Central memory CD8-positive, alpha-beta T cell (primary cell): Measurements from ENCODE around the gene GPR22.

Experiments
- ATAC-seq: fragments of 150-1000 bp; cut with Tn5 transposase; replicated peaks from 2 replicates; pipeline ENCODE4 v1.10.0; 2022; ENCODE audit warnings: mild to moderate bottlenecking, moderate FRiP score, moderate number of reproducible peaks; ENCODE audit not compliant: poor library complexity, severe bottlenecking; ENCODE audit errors: extremely low read depth
- DNase-seq, 2 donors: peaks; one replicate each; pipeline ENCODE4 v3.0.0; 2021; ENCODE audit warnings: low spot score in 2 of 2
- H3K27ac Mint-ChIP-seq: one replicate; pipeline ENCODE4 v1.8.0; 2022; ENCODE audit warnings: low read depth, mild to moderate bottlenecking, moderate library complexity, mixed read lengths
- H3K27me3 Mint-ChIP-seq: one replicate; pipeline ENCODE4 v1.8.0; 2022; ENCODE audit warnings: mixed read lengths
- H3K36me3 Mint-ChIP-seq: one replicate; pipeline ENCODE4 v1.8.0; 2022; ENCODE audit warnings: mild to moderate bottlenecking, moderate library complexity, mixed read lengths; ENCODE audit not compliant: insufficient read depth
- H3K4me1 Mint-ChIP-seq: one replicate; pipeline ENCODE4 v1.8.0; 2022; ENCODE audit warnings: mixed read lengths
- H3K4me3 Mint-ChIP-seq: one replicate; pipeline ENCODE4 v1.8.0; 2022; ENCODE audit warnings: mild to moderate bottlenecking, moderate library complexity, mixed read lengths
- H3K9me3 Mint-ChIP-seq: one replicate; pipeline ENCODE4 v1.8.0; 2022; ENCODE audit warnings: mixed read lengths

Gene GPR22, protein sequence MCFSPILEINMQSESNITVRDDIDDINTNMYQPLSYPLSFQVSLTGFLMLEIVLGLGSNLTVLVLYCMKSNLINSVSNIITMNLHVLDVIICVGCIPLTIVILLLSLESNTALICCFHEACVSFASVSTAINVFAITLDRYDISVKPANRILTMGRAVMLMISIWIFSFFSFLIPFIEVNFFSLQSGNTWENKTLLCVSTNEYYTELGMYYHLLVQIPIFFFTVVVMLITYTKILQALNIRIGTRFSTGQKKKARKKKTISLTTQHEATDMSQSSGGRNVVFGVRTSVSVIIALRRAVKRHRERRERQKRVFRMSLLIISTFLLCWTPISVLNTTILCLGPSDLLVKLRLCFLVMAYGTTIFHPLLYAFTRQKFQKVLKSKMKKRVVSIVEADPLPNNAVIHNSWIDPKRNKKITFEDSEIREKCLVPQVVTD

GRCh38 chr7:107469929-107470328 is at the start of gene GPR22:
GPR22 (plus strand) TSS chr7:107470057; CDS start chr7:107474061, 4,004 bp downstream.
- Mint-ChIP-seq H3K9me3 (no peaks in the 10 kb centered on the region), H3K4me3 (no peak within 1 kb of the TSS), H3K36me3 (no peaks in the 10 kb centered on the region), H3K4me1 (peaks cover 5% of the 10 kb centered on the region), H3K27ac (no peak within 1 kb of the TSS), H3K27me3 (no peaks in the 10 kb centered on the region)
- DNase-seq, result no peak
- ATAC-seq, result no peak

DNA sequence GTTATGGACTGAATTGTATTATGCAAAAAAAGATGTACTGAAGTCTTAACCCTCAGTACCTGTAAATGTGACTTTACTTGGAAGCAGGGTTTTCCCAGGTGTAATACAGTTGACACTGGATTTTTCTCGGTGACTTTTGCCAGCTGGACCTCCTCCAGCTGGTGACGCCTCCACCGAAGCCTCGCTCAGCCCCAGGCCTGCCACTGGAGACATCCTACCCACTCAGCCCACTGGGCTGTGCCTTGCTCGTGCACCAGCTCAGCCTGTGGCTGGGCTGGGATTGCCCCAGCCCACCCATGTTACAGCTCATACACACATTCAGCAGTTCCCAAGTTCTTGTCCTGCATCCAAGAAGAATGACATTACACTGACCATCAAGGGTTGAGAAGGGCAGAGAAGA is 42.4 kb upstream of the GPR22 start:
- Mint-ChIP-seq H3K4me3 (no peak overlapping the region), H3K4me1 (peaks cover 22% of the 10 kb centered on the region), H3K27me3 (no peaks in the 10 kb centered on the region)

DNA sequence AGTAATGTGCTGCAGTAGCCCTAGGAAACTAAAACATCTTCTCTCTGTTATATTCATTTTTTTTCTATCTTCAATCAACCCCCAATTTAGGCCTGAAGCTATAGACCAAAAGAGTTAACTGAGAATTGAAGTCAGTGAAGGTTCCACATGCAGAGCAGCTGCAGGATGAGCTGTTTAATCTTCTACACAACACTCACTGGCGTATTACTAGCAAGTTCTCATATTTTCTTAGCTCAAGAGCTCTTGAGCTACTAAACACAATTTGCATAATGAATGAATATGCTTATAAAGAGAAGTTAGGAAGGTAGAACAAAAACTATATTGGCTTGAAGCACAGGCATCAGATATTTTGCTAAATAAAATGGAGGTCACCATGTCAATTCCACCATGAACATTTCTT is 41.2 kb upstream of the GPR22 start:
- Mint-ChIP-seq H3K4me3 (no peak overlapping the region), H3K9me3 (no peaks in the 10 kb centered on the region), H3K27ac (no peak overlapping the region), H3K4me1 (peaks cover 17% of the 10 kb centered on the region), H3K27me3 (no peaks in the 10 kb centered on the region), H3K36me3 (no peaks in the 10 kb centered on the region)
- ATAC-seq (no peak), DNase-seq (no peak)

More for the DNA sequence above, 42.4 kb upstream of the GPR22 start:
- Mint-ChIP-seq H3K9me3 (no peaks in the 10 kb centered on the region), H3K36me3 (no peaks in the 10 kb centered on the region), H3K27ac (no peak overlapping the region)
- DNase-seq (no peak), ATAC-seq (no peak)

GRCh38 chr7:107430057-107430456 is 39.8 kb upstream of the GPR22 start:
- DNase-seq (no peak), ATAC-seq (no peak)
- no peak overlapping the region for H3K4me3 Mint-ChIP-seq
- H3K4me1 Mint-ChIP-seq, result peaks cover 15% of the 10 kb centered on the region
- H3K36me3 Mint-ChIP-seq, result no peaks in the 10 kb centered on the region
- H3K9me3 Mint-ChIP-seq, result no peaks in the 10 kb centered on the region
- H3K27ac Mint-ChIP-seq, result no peak overlapping the region
- H3K27me3 Mint-ChIP-seq, result no peaks in the 10 kb centered on the region

DNA sequence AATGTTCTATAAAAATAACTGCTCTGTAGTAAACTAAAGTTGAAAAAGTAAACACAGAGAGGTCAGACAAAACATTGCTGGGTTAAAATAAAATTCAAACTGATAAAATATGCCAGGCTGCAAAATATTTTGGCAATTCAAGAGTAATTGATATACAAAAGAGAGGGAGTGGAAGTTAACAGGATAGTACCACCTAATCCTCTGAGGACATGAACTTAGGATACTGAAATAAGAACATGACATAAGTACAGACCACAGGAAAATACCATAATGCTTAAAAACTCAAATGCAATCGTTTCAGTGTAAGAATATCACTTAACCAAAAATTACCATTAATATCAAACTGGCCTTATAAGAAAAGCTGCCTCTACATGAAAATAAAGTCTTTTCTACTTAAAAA is 37.6 kb upstream of the GPR22 start:
- peaks cover 5% of the 10 kb centered on the region for H3K9me3 Mint-ChIP-seq
- DNase-seq, result no peak
- H3K4me1 Mint-ChIP-seq, result peaks cover 15% of the 10 kb centered on the region
- H3K36me3 Mint-ChIP-seq, result no peaks in the 10 kb centered on the region
- no peak overlapping the region for H3K4me3 Mint-ChIP-seq
- H3K27ac Mint-ChIP-seq, result no peak overlapping the region
- no peak for ATAC-seq
- no peaks in the 10 kb centered on the region for H3K27me3 Mint-ChIP-seq

- DNase-seq, result no peak
- Mint-ChIP-seq H3K27me3 (no peaks in the 10 kb centered on the region), H3K4me3 (no peak overlapping the region), H3K4me1 (peaks cover 7% of the 10 kb centered on the region), H3K9me3 (peaks cover 5% of the 10 kb centered on the region), H3K36me3 (peaks cover 1% of the 10 kb centered on the region), H3K27ac (no peak overlapping the region)
- no peak for ATAC-seq
These were observed 34.1 kb upstream of the GPR22 start for GRCh38 chr7:107435749-107436148.

- H3K9me3 Mint-ChIP-seq, result peaks cover 5% of the 10 kb centered on the region
- ATAC-seq (no peak), DNase-seq (no peak)
- H3K4me1 Mint-ChIP-seq, result no peaks in the 10 kb centered on the region
- H3K36me3 Mint-ChIP-seq, result peaks cover 1% of the 10 kb centered on the region
- no peak overlapping the region for H3K27ac Mint-ChIP-seq
- no peak overlapping the region for H3K4me3 Mint-ChIP-seq
- no peaks in the 10 kb centered on the region for H3K27me3 Mint-ChIP-seq
These were observed 30.8 kb upstream of the GPR22 start for GRCh38 chr7:107439025-107439424.

GRCh38 chr7:107441581-107442422 is 28.1 kb upstream of the GPR22 start:
- Mint-ChIP-seq H3K9me3 (no peaks in the 10 kb centered on the region), H3K36me3 (peaks cover 1% of the 10 kb centered on the region), H3K27ac (no peak overlapping the region), H3K27me3 (no peaks in the 10 kb centered on the region), H3K4me3 (no peak overlapping the region), H3K4me1 (no peaks in the 10 kb centered on the region)
- ATAC-seq, result no peak
- no peak for DNase-seq

DNA sequence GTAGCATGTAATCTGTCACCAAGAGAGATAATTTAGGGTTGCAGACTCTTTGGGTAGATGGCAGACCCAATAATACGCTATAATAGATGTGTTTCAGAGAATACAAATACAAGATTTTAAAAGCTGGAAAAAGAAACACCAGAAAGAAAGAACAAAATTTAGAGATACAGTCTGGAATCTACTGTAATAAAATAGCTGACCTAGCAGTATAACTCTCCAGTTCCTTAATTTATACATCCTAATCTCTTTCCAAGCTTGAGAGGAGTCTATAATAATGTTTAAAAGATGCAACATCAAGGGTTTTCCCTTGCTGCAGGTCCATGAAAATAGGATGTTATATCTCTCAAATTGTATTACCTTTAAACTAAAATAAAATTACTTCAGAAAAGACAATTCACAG is 27.2 kb upstream of the GPR22 start:
- Mint-ChIP-seq H3K27ac (no peak overlapping the region), H3K27me3 (no peaks in the 10 kb centered on the region), H3K4me1 (no peaks in the 10 kb centered on the region), H3K4me3 (no peak overlapping the region), H3K9me3 (no peaks in the 10 kb centered on the region), H3K36me3 (peaks cover 1% of the 10 kb centered on the region)
- DNase-seq (no peak), ATAC-seq (no peak)

GRCh38 chr7:107446531-107446930 is 23.3 kb upstream of the GPR22 start:
- Mint-ChIP-seq H3K27ac (no peak overlapping the region), H3K9me3 (no peaks in the 10 kb centered on the region), H3K4me3 (no peak overlapping the region), H3K4me1 (peaks cover 11% of the 10 kb centered on the region), H3K36me3 (no peaks in the 10 kb centered on the region), H3K27me3 (no peaks in the 10 kb centered on the region)
- DNase-seq (no peak), ATAC-seq (no peak)

GRCh38 chr7:107446988-107447387 is 22.9 kb upstream of the GPR22 start:
- H3K27ac Mint-ChIP-seq, result no peak overlapping the region
- no peak for ATAC-seq

DNA sequence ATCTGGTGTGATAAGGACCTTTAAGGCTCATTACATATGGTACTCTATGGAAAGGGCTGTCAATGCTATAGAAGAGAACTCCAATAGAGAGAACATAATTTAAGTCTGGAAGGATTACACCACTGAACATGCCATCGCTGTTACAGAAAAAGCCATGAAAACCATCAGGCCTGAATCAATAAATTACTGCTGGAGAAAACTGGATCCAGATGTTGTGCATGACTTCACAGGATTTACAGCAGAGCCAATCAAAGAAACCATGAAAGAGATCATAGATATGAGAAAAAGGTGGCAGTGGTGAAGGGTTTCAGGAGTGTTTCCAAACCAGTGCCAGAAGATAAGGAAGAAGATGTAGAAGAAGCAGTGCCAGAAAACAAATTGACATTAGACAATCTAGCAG is 18.9 kb upstream of the GPR22 start:
- H3K27me3 Mint-ChIP-seq, result no peaks in the 10 kb centered on the region
- H3K9me3 Mint-ChIP-seq, result no peaks in the 10 kb centered on the region
- no peaks in the 10 kb centered on the region for H3K36me3 Mint-ChIP-seq
- no peak for DNase-seq
- no peak overlapping the region for H3K27ac Mint-ChIP-seq
- ATAC-seq, result no peak
- H3K4me1 Mint-ChIP-seq, result peaks cover 31% of the 10 kb centered on the region
- no peak overlapping the region for H3K4me3 Mint-ChIP-seq

More at GRCh38 chr7:107446988-107447387, 22.9 kb upstream of the GPR22 start:
- no peak overlapping the region for H3K4me3 Mint-ChIP-seq
- no peaks in the 10 kb centered on the region for H3K36me3 Mint-ChIP-seq
- H3K9me3 Mint-ChIP-seq, result no peaks in the 10 kb centered on the region
- peaks cover 15% of the 10 kb centered on the region for H3K4me1 Mint-ChIP-seq
- no peak for DNase-seq
- H3K27me3 Mint-ChIP-seq, result no peaks in the 10 kb centered on the region

- Mint-ChIP-seq H3K27me3 (no peaks in the 10 kb centered on the region), H3K4me1 (peaks cover 28% of the 10 kb centered on the region), H3K36me3 (peaks cover 2% of the 10 kb centered on the region), H3K27ac (no peak overlapping the region), H3K9me3 (no peaks in the 10 kb centered on the region), H3K4me3 (no peak overlapping the region)
- DNase-seq (no peak), ATAC-seq (no peak)
These were observed 16.5 kb upstream of the GPR22 start for GRCh38 chr7:107453388-107453787.
